Prostate gland (tissue), 2 donors: Measurements from ENCODE around the gene OTUD5. TPM values are rescaled to one million over a fixed set of nuclear protein-coding genes. Genes with fewer than 3 reads are reported as not detected.
A peak's percentile ranks its signal among the peaks of the same experiment; 100 is the strongest.

ENCODE experiments used
- DNase-seq: peaks from one replicate; pipeline ENCODE4 v3.0.0-alpha.2; 2019; ENCODE audit warnings: low spot score
- H3K27ac ChIP-seq, 2 donors: fragments of 200-600 bp; sonication (generic); 2 replicates each; pipeline ENCODE4 v1.5.1; 2017 to 2019
- H3K27me3 ChIP-seq: fragments of 200-600 bp; sonication (generic); replicated peaks from 2 replicates; pipeline ENCODE4 v1.5.1; 2019; ENCODE audit not compliant: insufficient read depth
- H3K36me3 ChIP-seq, 2 donors: fragments of 200-600 bp; sonication (generic); 1 replicate in 1 of 2; 2 replicates in 1 of 2; pipeline versions ENCODE4 v1.5.1 to v1.8.1; 2017 to 2019
- H3K4me1 ChIP-seq: fragments of 200-600 bp; sonication (generic); replicated peaks from 2 replicates; pipeline ENCODE4 v1.5.1; 2019
- H3K4me3 ChIP-seq, 2 donors: fragments of 200-600 bp; sonication (generic); 2 replicates each; pipeline ENCODE4 v1.5.1; 2017 to 2019
- H3K9me3 ChIP-seq: fragments of 200-600 bp; sonication (generic); 2 replicates; pipeline ENCODE4 v1.5.1; 2017
- CTCF ChIP-seq, 4 experiments: fragments of 200-600 bp in 2 of 4; fragments of 450-650 bp in 2 of 4; sonication (generic) in 2 of 4; IDR thresholded peaks; 1 replicate in 3 of 4; 2 replicates in 1 of 4; pipeline ENCODE4 v1.5.1; 2016 to 2019; ENCODE audit warnings: antibody characterized with exemption in 4 of 4, mild to moderate bottlenecking in 2 of 4, moderate library complexity in 2 of 4
- POLR2A ChIP-seq: fragments of 450-650 bp; IDR thresholded peaks from one replicate; pipeline ENCODE4 v1.6.1; 2016; ENCODE audit warnings: antibody characterized with exemption, mild to moderate bottlenecking
- POLR2AphosphoS5 ChIP-seq: sonication (generic); formaldehyde crosslinking; IDR thresholded peaks from one replicate; pipeline ENCODE4 v1.6.1; 2017; ENCODE audit warnings: antibody characterized with exemption
- WGBS: methylation state at CpG from one replicate; pipeline ENCODE4 v1.1.5; 2018; 5-methylcytosine and 5-hydroxymethylcytosine counted together
- intact Hi-C: fragments of 100-400 bp; cut with DNase I; formaldehyde crosslinking; loops from one replicate; pipeline ENCODE4 v1.14.2; 2022
- total RNA-seq, 2 donors: library from RNA; depleted of rRNA; stranded (reverse); fragments of >200 nt; gene quantifications; one replicate each; pipeline ENCODE4 v1.1.0, GENCODE V29; 2016

OTUD5 gene
- total RNA-seq, 2 donors from 2014 or later: 44.1 to 84.2 TPM

DNA sequence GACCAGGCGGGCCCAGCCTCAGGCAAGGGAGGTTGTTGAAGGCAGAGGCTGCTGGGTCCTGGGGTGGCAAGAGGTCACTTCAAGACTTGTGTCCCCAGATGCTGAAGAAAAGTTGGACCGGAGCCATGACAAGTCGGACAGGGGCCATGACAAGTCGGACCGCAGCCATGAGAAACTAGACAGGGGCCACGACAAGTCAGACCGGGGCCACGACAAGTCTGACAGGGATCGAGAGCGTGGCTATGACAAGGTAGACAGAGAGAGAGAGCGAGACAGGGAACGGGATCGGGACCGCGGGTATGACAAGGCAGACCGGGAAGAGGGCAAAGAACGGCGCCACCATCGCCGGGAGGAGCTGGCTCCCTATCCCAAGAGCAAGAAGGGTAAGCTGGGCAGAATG is 55.3 kb downstream of the OTUD5 start:
- Histone ChIP-seq H3K36me3 (no peaks in the 10 kb centered on the region), H3K27ac (no peak overlapping the region), H3K4me3 (no peak overlapping the region), H3K9me3 (no peaks in the 10 kb centered on the region), H3K4me1 (no peaks in the 10 kb centered on the region), H3K27me3 (no peaks in the 10 kb centered on the region)
- TF ChIP-seq POLR2AphosphoS5 (no peak), POLR2A (no peak), CTCF (IDR thresholded peaks at IDR 0.05) (no peak)
- no peak for DNase-seq
- intact Hi-C loops: no loop called here
- 83% methylated on average over 20 of the region's 20 CpGs for WGBS

- H3K27me3 ChIP-seq: no peaks in the 10 kb centered on the region
- no peaks in the 10 kb centered on the region for H3K4me1 ChIP-seq
- no peaks in the 10 kb centered on the region for H3K36me3 ChIP-seq
- intact Hi-C loops: no loop called here
- no peak for TF ChIP-seq CTCF (IDR thresholded peaks at IDR 0.05)
- no peak for TF ChIP-seq POLR2AphosphoS5
- no peak for TF ChIP-seq POLR2A
- H3K4me3 ChIP-seq: no peak overlapping the region
- DNase-seq: no peak
- WGBS: 95% methylated on average over 6 of the region's 7 CpGs
- H3K9me3 ChIP-seq: no peaks in the 10 kb centered on the region
- H3K27ac ChIP-seq: no peak overlapping the region
These were observed 56.3 kb downstream of the OTUD5 start for GRCh38 chrX:48901069-48901468.

GRCh38 chrX:48899078-48899410 is 58.4 kb downstream of the OTUD5 start:
- Histone ChIP-seq H3K9me3 (no peaks in the 10 kb centered on the region), H3K4me3 (no peak overlapping the region), H3K27ac (no peak overlapping the region), H3K27me3 (no peaks in the 10 kb centered on the region), H3K4me1 (no peaks in the 10 kb centered on the region), H3K36me3 (no peaks in the 10 kb centered on the region)
- no peak for TF ChIP-seq POLR2A
- TF ChIP-seq CTCF (IDR thresholded peaks at IDR 0.05): no peak
- no peak for TF ChIP-seq POLR2AphosphoS5
- 68% methylated on average over 8 of the region's 8 CpGs for WGBS
- intact Hi-C loops: loop anchor here (5.0 kb wide), 2 partner anchors 58 to 97 kb away; partner anchors contain the start of genes HDAC6 and OTUD5
- DNase-seq: no peak

DNA sequence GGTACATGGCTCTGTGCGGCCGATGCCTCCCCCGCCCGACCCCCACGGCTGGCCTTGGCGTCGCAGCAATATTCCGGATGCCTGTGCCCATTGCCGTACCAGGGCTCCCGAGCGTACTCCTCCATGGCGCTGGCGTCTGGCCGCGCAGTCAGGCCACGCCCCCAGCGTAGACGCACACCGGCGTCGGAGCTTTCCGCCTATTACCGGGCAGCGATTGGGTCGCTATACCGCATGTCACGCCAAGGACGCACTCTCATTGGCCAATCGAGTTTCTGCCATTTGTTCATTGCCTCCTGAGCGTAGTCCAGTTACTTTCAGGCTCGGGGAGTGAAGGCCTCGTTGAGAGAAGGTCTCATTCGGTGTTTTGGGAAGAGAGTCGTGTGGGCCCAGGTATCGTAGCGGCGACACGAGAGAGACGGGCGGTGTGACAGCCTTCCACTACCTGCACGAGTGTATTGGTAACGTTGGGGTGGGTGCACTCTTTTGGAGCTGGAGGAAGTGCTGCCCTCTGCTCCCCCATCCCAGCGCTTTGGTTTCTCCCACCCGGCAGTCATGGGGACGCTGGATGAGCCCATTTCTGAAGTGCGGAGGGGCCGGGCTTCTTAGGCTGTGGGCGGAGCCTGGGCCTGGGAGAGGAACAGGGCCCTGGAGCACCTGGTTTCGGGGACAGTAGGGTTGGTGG is 59.6 kb downstream of the OTUD5 start, which contains the start of the genes PQBP1 and TIMM17B:
PQBP1 (plus strand) TSS at position 306 of the 682 bp plus-strand sequence. CDS start 580 bp downstream, outside the sequence.
TIMM17B (minus strand) TSS at position 144 of the 682 bp plus-strand sequence; CDS start at position 125, 19 bp downstream.
- Histone ChIP-seq H3K9me3 (no peaks in the 10 kb centered on the region), H3K27ac (peak within 1 kb of the TSS; percentile 95), H3K4me1 (no peaks in the 10 kb centered on the region), H3K36me3 (no peaks in the 10 kb centered on the region), H3K4me3 (peak within 1 kb of the TSS; percentile 54 to 57), H3K27me3 (no peaks in the 10 kb centered on the region)
- TF ChIP-seq POLR2A (peak; percentile 72), POLR2AphosphoS5 (peak; percentile 86), CTCF (IDR thresholded peaks at IDR 0.05) (no peak)
- peak; percentile 89 for DNase-seq
- whole genome bisulfite sequencing: 4% methylated on average over 11 of the region's 49 CpGs
- intact Hi-C loops: loop anchor here (5.0 kb wide), 2 partner anchors 60 to 95 kb away; partner anchors contain the start of genes HDAC6 and OTUD5
